HFFc6 (cell line): ENCODE measurements around the gene HOXD4. TPM values are rescaled to one million over a fixed set of nuclear protein-coding genes. Genes with fewer than 3 reads are reported as not detected.

Source experiments
- DNase-seq: peaks from one replicate; pipeline ENCODE4 v3.0.0-alpha.2; 2018
- H3K27ac Mint-ChIP-seq: 2 replicates; pipeline ENCODE4 v1.8.0; 2020; ENCODE audit warnings: mild to moderate bottlenecking, mixed read lengths
- H3K27me3 Mint-ChIP-seq: 2 replicates; pipeline ENCODE4 v1.8.0; 2021; ENCODE audit warnings: mild to moderate bottlenecking, moderate library complexity, mixed read lengths; ENCODE audit not compliant: insufficient read depth
- H3K36me3 Mint-ChIP-seq: 2 replicates; pipeline ENCODE4 v1.8.0; 2021; ENCODE audit warnings: low read depth, mixed read lengths
- H3K4me1 Mint-ChIP-seq: 2 replicates; pipeline ENCODE4 v1.8.0; 2020; ENCODE audit warnings: low read depth, mixed read lengths
- H3K4me3 Mint-ChIP-seq: 2 replicates; pipeline ENCODE4 v1.8.0; 2020; ENCODE audit warnings: mild to moderate bottlenecking, moderate library complexity, mixed read lengths
- H3K9me3 Mint-ChIP-seq: 2 replicates; pipeline ENCODE4 v1.8.0; 2020; ENCODE audit warnings: mild to moderate bottlenecking, mixed read lengths
- total RNA-seq, 6 experiments: library from RNA; stranded (reverse); fragmentation: NEBNext Ultra II Directional; extraction: Animal tissue kit (Norgen Biotek cat#: 25700); gene quantifications; 2 replicates in 1 of 6; 3 replicates in 5 of 6; pipeline ENCODE4 v1.2.3, GENCODE V29; 2021
- TF ChIP-seq, protein P1 (sequence below): fragments of 200-600 bp; sonication (generic); IDR thresholded peaks from 2 replicates; pipeline ENCODE4 v1.5.0; 2021; ENCODE audit warnings: antibody characterized with exemption, mild to moderate bottlenecking

The HOXD4 gene
- total RNA-seq, 6 experiments from 2014 or later, result 0.40 to 0.69 (median 0.57) TPM; not detected in 2

DNA sequence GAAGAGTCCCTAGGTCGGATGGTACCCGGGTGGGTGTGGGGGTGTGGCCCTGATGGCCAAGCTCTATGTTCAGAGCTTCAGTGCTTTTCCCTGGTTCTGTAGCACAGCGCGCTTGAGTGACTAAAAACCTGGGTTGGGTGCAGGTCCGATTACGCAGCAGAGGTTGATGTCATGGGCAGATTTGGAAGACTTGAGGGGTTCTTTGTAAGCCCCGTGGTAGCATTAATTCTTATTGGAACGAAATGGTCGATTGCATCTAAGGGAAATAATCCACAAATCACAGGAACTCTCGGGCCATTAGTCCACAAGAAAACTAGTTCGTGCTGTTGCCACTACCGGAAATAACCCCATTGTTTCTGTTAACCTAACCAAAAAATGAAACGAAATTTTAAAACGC is 12.8 kb upstream of the HOXD4 start:
- Mint-ChIP-seq H3K9me3 (no peaks in the 10 kb centered on the region), H3K27ac (no peak overlapping the region), H3K27me3 (peaks cover 23% of the 10 kb centered on the region), H3K4me3 (peak overlapping the region; percentile 57), H3K4me1 (peaks cover 41% of the 10 kb centered on the region), H3K36me3 (no peaks in the 10 kb centered on the region)
- no peak for DNase-seq
- TF ChIP-seq, protein P1, sequence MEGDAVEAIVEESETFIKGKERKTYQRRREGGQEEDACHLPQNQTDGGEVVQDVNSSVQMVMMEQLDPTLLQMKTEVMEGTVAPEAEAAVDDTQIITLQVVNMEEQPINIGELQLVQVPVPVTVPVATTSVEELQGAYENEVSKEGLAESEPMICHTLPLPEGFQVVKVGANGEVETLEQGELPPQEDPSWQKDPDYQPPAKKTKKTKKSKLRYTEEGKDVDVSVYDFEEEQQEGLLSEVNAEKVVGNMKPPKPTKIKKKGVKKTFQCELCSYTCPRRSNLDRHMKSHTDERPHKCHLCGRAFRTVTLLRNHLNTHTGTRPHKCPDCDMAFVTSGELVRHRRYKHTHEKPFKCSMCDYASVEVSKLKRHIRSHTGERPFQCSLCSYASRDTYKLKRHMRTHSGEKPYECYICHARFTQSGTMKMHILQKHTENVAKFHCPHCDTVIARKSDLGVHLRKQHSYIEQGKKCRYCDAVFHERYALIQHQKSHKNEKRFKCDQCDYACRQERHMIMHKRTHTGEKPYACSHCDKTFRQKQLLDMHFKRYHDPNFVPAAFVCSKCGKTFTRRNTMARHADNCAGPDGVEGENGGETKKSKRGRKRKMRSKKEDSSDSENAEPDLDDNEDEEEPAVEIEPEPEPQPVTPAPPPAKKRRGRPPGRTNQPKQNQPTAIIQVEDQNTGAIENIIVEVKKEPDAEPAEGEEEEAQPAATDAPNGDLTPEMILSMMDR, result no peak

DNA sequence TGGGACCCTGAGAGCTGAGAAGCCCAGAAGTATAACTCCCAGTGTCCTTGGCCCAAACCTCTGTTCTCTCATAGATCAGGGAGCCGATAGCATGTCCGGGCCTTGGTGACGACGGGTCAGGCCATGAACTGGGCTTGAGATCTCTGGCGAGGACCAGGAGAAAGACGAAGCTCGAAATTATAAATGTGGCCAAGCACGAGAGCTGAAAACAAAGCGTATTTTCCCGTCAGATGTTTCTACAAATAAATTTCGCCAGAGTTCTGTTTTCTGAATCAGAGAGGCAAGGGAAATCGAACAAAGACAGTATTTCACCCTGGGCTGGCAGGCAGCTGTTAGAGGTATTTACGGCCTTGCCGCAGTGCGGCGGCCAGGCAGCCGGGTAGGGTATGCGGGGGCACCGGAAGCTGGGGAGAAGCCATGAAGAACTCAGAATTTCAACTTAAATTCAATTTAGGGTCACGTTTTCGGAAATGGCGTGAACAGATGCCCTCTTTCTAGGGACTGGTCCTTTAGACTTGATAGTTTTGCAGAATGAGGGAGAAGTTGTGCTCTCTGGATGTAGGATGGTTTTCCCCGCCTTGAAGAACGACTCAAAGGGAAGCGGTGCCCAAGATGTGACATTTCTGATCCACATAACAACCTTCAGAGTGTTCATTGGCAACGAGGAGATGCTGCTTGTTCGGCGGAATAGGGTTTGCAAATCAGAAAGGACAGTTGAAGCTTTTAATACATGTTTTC is 12.3 kb upstream of the HOXD4 start:
- peaks cover 25% of the 10 kb centered on the region for H3K27me3 Mint-ChIP-seq
- TF ChIP-seq, protein P1, result no peak
- H3K4me3 Mint-ChIP-seq, result peak overlapping the region; percentile 57
- H3K27ac Mint-ChIP-seq, result no peak overlapping the region
- no peaks in the 10 kb centered on the region for H3K36me3 Mint-ChIP-seq
- peaks cover 41% of the 10 kb centered on the region for H3K4me1 Mint-ChIP-seq
- H3K9me3 Mint-ChIP-seq, result no peaks in the 10 kb centered on the region
- DNase-seq, result no peak

DNA sequence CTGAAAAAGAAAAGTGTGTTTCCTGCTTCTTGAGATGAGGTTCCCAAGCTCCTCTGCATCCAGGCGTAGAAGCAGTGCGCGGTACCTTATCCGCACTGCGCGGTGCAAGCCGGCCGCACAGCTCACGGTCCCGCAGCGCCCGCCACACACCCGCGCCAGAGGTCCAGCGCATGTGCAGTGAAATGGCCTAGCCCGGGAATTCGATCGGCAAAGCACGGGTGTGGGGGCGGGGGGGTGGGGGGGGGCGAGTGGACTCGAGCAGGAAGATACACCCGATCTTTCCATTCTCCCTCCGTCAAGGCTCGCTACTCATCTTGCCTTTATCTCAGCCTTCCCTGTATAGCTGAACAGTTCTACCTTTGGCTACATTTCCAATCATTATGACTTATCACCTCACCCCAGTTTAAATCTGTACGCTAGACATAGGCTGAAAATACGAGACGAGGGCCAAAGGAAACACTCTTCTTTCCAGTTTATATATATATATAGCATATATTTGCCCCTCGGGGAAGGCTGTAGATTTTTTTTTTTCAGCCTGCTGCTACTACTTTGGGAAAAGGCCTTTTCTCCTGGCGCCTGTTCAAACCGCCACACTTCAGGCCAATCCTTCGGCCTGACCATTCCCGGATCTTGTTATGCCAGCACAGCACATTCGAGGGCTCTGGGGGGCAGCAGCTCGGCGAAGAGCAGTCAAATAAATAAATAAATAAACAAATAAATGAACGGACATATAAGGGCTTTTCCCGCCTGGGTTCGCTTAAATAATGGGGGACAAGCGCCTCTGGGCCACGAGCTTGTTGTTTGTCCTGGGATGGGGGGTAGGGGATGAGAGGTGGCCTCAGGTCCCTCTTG is 11.5 kb upstream of the HOXD4 start:
- Mint-ChIP-seq H3K4me3 (peak overlapping the region; percentile 65; the same call in 1 of the 2 replicates), H3K9me3 (no peaks in the 10 kb centered on the region), H3K36me3 (no peaks in the 10 kb centered on the region), H3K4me1 (peaks cover 40% of the 10 kb centered on the region), H3K27ac (no peak overlapping the region), H3K27me3 (peaks cover 25% of the 10 kb centered on the region)
- TF ChIP-seq, protein P1, result no peak
- DNase-seq, result no peak

DNA sequence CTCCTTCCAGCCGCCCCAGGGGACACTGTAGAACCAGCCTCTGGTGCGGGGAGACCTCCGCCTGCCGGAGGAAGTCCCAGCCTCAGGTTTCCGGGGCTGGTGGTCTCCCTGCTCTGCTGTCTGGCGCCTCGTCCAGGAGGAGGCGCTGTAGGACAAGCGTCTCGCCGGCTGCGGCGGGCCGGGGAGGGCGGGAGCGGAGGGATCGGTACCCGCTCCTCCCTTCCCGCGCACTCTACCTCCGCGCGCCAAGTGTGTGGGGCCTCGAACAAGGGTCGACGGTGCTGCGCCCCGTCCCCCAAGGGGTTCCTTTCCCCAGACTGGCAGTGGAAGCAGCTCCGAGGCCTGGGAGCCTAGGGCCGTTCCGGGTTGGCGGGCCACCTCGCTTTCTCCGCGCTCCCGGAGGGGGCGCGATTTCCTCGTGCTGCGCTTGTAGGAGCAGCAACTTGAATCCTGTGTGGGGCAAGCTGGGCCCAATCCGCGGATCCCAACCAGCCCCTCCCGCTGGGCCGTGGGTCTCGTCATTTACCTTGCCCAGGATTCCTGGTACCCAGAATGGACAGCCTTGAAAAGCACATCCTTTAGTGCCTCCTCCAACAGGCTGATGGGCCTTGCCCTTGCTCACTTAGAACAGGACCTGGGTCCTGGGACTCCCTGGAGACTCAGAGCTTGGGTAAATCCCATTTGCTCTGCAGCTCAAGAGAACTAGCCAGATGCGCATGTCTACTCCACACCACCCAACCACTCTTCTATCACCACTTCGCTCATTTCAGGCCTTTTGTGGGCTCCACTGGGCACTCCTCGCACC is 10.6 kb upstream of the HOXD4 start:
- no peak overlapping the region for H3K27ac Mint-ChIP-seq
- no peak for DNase-seq
- TF ChIP-seq, protein P1, result peak; percentile 99
- no peaks in the 10 kb centered on the region for H3K36me3 Mint-ChIP-seq
- no peaks in the 10 kb centered on the region for H3K9me3 Mint-ChIP-seq
- peak overlapping the region; percentile 65 for H3K4me3 Mint-ChIP-seq
- H3K4me1 Mint-ChIP-seq, result peaks cover 32% of the 10 kb centered on the region
- peaks cover 31% of the 10 kb centered on the region for H3K27me3 Mint-ChIP-seq

DNA sequence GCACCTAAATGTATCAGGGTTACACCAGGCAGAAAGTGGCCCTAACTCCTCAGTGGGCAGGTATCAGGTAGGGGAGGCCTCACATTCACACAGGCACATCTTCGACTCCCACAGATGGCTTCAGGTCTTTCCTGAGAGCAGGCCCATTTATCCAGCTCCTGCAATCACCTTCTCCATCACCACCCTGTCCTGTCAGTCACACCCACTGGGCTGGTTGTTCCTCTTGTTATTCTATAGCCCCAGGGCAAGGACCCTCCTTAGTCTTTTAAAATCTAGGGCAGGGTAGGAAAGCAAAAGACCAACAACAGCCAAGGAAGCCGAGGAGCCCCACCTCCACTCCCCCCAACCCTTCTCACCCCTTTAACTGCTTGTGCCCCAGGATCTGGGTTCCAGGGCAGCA is 9.1 kb upstream of the HOXD4 start:
- H3K4me3 Mint-ChIP-seq, result no peak overlapping the region
- H3K27ac Mint-ChIP-seq, result no peak overlapping the region
- peaks cover 45% of the 10 kb centered on the region for H3K27me3 Mint-ChIP-seq
- H3K4me1 Mint-ChIP-seq, result peaks cover 23% of the 10 kb centered on the region
- no peaks in the 10 kb centered on the region for H3K9me3 Mint-ChIP-seq
- no peaks in the 10 kb centered on the region for H3K36me3 Mint-ChIP-seq
- TF ChIP-seq, protein P1, result no peak
- DNase-seq, result no peak
